ENCODE results near the gene GPR132. TPM values are rescaled to one million over a fixed set of nuclear protein-coding genes. Genes with fewer than 3 reads are reported as not detected.

GPR132 gene
- total and polyA plus RNA-seq, 9 of the 15 experiments (the other 6 are each of a cell fraction or from before 2014, with no cell fraction given): 0.01 to 1.1 (median 0.25) TPM; not detected in 1

DNA sequence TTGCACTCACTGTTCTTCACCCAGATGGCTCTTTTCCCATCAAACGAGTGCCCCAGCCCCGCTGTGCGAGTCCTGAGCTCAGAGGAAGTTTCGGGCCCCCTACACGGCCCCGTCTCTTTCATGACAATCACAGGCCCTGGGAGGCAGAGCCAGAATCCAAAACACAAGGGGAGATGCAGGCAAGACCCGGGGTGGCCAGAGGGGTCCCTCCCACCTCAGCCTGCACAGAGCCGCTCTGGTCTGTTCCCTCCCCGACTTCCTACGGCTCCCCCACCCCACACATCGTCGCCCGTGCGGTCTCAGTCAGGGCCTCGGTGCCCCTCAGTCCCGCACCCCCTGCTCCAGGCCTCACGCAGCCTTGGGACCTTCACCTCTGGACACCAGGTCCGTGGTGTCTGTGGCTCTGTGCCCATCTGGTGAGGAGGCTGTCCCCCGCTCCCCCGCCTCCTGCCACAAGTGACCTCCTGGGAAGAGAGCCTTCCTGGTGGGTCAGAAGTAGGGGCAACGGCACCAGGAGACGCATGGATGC, 8.9 kb downstream of the GPR132 start (continued):
- TF ChIP-seq, protein P1, sequence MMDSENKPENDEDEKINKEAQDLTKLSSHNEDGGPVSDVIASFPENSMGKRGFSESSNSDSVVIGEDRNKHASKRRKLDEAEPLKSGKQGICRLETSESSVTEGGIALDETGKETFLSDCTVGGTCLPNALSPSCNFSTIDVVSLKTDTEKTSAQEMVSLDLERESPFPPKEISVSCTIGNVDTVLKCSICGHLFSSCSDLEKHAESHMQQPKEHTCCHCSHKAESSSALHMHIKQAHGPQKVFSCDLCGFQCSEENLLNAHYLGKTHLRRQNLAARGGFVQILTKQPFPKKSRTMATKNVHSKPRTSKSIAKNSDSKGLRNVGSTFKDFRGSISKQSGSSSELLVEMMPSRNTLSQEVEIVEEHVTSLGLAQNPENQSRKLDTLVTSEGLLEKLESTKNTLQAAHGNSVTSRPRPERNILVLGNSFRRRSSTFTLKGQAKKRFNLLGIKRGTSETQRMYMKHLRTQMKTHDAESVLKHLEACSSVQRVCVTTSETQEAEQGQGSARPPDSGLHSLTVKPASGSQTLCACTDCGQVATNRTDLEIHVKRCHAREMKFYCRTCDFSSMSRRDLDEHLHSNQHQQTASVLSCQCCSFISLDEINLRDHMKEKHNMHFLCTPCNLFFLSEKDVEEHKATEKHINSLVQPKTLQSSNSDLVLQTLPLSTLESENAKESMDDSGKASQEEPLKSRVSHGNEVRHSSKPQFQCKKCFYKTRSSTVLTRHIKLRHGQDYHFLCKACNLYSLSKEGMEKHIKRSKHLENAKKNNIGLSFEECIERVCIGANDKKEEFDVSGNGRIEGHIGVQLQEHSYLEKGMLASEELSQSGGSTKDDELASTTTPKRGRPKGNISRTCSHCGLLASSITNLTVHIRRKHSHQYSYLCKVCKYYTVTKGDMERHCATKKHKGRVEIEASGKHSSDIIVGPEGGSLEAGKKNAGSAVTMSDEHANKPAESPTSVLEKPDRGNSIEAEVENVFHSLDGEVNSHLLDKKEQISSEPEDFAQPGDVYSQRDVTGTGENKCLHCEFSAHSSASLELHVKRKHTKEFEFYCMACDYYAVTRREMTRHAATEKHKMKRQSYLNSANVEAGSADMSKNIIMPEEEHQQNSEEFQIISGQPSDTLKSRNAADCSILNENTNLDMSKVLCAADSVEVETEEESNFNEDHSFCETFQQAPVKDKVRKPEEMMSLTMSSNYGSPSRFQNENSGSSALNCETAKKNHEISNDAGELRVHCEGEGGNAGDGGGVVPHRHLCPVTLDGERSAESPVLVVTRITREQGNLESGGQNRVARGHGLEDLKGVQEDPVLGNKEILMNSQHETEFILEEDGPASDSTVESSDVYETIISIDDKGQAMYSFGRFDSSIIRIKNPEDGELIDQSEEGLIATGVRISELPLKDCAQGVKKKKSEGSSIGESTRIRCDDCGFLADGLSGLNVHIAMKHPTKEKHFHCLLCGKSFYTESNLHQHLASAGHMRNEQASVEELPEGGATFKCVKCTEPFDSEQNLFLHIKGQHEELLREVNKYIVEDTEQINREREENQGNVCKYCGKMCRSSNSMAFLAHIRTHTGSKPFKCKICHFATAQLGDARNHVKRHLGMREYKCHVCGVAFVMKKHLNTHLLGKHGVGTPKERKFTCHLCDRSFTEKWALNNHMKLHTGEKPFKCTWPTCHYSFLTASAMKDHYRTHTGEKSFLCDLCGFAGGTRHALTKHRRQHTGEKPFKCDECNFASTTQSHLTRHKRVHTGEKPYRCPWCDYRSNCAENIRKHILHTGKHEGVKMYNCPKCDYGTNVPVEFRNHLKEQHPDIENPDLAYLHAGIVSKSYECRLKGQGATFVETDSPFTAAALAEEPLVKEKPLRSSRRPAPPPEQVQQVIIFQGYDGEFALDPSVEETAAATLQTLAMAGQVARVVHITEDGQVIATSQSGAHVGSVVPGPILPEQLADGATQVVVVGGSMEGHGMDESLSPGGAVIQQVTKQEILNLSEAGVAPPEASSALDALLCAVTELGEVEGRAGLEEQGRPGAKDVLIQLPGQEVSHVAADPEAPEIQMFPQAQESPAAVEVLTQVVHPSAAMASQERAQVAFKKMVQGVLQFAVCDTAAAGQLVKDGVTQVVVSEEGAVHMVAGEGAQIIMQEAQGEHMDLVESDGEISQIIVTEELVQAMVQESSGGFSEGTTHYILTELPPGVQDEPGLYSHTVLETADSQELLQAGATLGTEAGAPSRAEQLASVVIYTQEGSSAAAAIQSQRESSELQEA (IDR thresholded peaks at IDR 0.05; ENCODE audit: low read depth): no peak
- TF ChIP-seq, protein P2, sequence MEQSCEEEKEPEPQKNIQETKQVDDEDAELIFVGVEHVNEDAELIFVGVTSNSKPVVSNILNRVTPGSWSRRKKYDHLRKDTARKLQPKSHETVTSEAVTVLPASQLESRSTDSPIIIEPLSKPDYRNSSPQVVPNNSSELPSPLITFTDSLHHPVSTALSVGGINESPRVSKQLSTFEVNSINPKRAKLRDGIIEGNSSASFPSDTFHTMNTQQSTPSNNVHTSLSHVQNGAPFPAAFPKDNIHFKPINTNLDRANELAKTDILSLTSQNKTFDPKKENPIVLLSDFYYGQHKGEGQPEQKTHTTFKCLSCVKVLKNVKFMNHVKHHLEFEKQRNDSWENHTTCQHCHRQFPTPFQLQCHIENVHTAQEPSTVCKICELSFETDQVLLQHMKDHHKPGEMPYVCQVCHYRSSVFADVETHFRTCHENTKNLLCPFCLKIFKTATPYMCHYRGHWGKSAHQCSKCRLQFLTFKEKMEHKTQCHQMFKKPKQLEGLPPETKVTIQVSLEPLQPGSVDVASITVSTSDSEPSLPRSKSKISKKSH (CRISPR knock-in tag; IDR thresholded peaks at IDR 0.05): no peak
- no peak for TF ChIP-seq RBM39 (optimal IDR thresholded peaks at IDR 0.05; ENCODE audit: low read depth, low read length)
- no peak for TF ChIP-seq NR3C1 (CRISPR knock-in tag; IDR thresholded peaks at IDR 0.05)
- TF ChIP-seq PTTG1 (tag; IDR thresholded peaks at IDR 0.05; ENCODE audit: low read depth): no peak
- TF ChIP-seq SREBF1 (IDR thresholded peaks at IDR 0.05; ENCODE audit: borderline replicate concordance, low read depth, low read length): no peak
- TF ChIP-seq ZFX (CRISPR knock-in tag; IDR thresholded peaks at IDR 0.05): no peak

Measured in K562 (cell line).